ENCODE data around the gene IL36RN. TPM values are rescaled to one million over a fixed set of nuclear protein-coding genes. Genes with fewer than 3 reads are reported as not detected.

The IL36RN gene
- total RNA-seq, 1 donor from 2014 or later = 0.14 TPM

GRCh38 chr2:113024764-113025163, 34.2 kb upstream of the IL36RN start:
- Histone ChIP-seq H3K36me3 (ENCODE audit: insufficient read depth, low read length) (no peaks in the 10 kb centered on the region), H3K27me3 (ENCODE audit: insufficient read depth, low read length) (peaks cover 45% of the 10 kb centered on the region), H3K9me3 (ENCODE audit: insufficient read depth, low read depth, low read length) (no peaks in the 10 kb centered on the region), H3K4me2 (ENCODE audit: low read length) (no peak overlapping the region), H4K20me1 (ENCODE audit: insufficient read depth, low read length) (no peaks in the 10 kb centered on the region), H3K9ac (ENCODE audit: low read length) (no peak overlapping the region), H3K79me2 (ENCODE audit: insufficient read depth, low read length) (no peaks in the 10 kb centered on the region), H3K4me1 (ENCODE audit: insufficient read depth, low read length) (no peaks in the 10 kb centered on the region), H2AFZ (ENCODE audit: low read depth, low read length) (no peak overlapping the region), H3K27ac (ENCODE audit: low read depth, low read length) (no peak overlapping the region), H3K4me3 (ENCODE audit: insufficient read depth, low read depth, low read length) (no peak overlapping the region)
- no peak overlapping the region for H3K4me3 Mint-ChIP-seq (ENCODE audit: unreplicated experiment)
- FAIRE-seq (no peak), DNase-seq (ENCODE audit: low read depth) (no peak)
- no peak for TF ChIP-seq EZH2 (IDR thresholded peaks at IDR 0.05; ENCODE audit: insufficient read depth, low read length)
- no peak for TF ChIP-seq CTCF (IDR thresholded peaks at IDR 0.05; ENCODE audit: insufficient read depth, low read depth, low read length)
- H3K27ac Mint-ChIP-seq (ENCODE audit: unreplicated experiment) = no peak overlapping the region
- H3K36me3 Mint-ChIP-seq (ENCODE audit: low read depth, unreplicated experiment) = no peaks in the 10 kb centered on the region
- H3K27me3 Mint-ChIP-seq (ENCODE audit: low read depth, unreplicated experiment) = peaks cover 36% of the 10 kb centered on the region
- H3K9me3 Mint-ChIP-seq (ENCODE audit: unreplicated experiment) = peaks cover 4% of the 10 kb centered on the region
- no peaks in the 10 kb centered on the region for H3K4me1 Mint-ChIP-seq (ENCODE audit: low read depth, unreplicated experiment)

- Mint-ChIP-seq H3K27me3 (ENCODE audit: low read depth, unreplicated experiment) (peaks cover 39% of the 10 kb centered on the region), H3K36me3 (ENCODE audit: low read depth, unreplicated experiment) (no peaks in the 10 kb centered on the region), H3K9me3 (ENCODE audit: unreplicated experiment) (peaks cover 4% of the 10 kb centered on the region), H3K4me3 (ENCODE audit: unreplicated experiment) (no peak overlapping the region), H3K4me1 (ENCODE audit: low read depth, unreplicated experiment) (no peaks in the 10 kb centered on the region), H3K27ac (ENCODE audit: unreplicated experiment) (no peak overlapping the region)
- Histone ChIP-seq H3K79me2 (ENCODE audit: insufficient read depth, low read length) (no peaks in the 10 kb centered on the region), H3K9ac (ENCODE audit: low read length) (no peak overlapping the region), H3K27me3 (ENCODE audit: insufficient read depth, low read length) (peaks cover 49% of the 10 kb centered on the region), H3K27ac (ENCODE audit: low read depth, low read length) (no peak overlapping the region), H3K4me1 (ENCODE audit: insufficient read depth, low read length) (no peaks in the 10 kb centered on the region), H3K9me3 (ENCODE audit: insufficient read depth, low read depth, low read length) (no peaks in the 10 kb centered on the region), H3K4me3 (ENCODE audit: insufficient read depth, low read depth, low read length) (no peak overlapping the region), H4K20me1 (ENCODE audit: insufficient read depth, low read length) (no peaks in the 10 kb centered on the region), H3K4me2 (ENCODE audit: low read length) (no peak overlapping the region), H3K36me3 (ENCODE audit: insufficient read depth, low read length) (no peaks in the 10 kb centered on the region), H2AFZ (ENCODE audit: low read depth, low read length) (no peak overlapping the region)
- FAIRE-seq (no peak), DNase-seq (ENCODE audit: low read depth) (no peak)
- TF ChIP-seq EZH2 (IDR thresholded peaks at IDR 0.05; ENCODE audit: insufficient read depth, low read length) (no peak), CTCF (IDR thresholded peaks at IDR 0.05; ENCODE audit: insufficient read depth, low read depth, low read length) (no peak)
These were observed 33.3 kb upstream of the IL36RN start for GRCh38 chr2:113025737-113026136.

GRCh38 chr2:113027691-113028090, 31.3 kb upstream of the IL36RN start:
- DNase-seq (ENCODE audit: low read depth) (no peak), FAIRE-seq (no peak)
- Histone ChIP-seq H3K27ac (ENCODE audit: low read depth, low read length) (no peak overlapping the region), H4K20me1 (ENCODE audit: insufficient read depth, low read length) (no peaks in the 10 kb centered on the region), H3K9ac (ENCODE audit: low read length) (no peak overlapping the region), H3K4me3 (ENCODE audit: insufficient read depth, low read depth, low read length) (no peak overlapping the region), H2AFZ (ENCODE audit: low read depth, low read length) (no peak overlapping the region), H3K9me3 (ENCODE audit: insufficient read depth, low read depth, low read length) (no peaks in the 10 kb centered on the region), H3K79me2 (ENCODE audit: insufficient read depth, low read length) (no peaks in the 10 kb centered on the region), H3K4me2 (ENCODE audit: low read length) (no peak overlapping the region), H3K4me1 (ENCODE audit: insufficient read depth, low read length) (no peaks in the 10 kb centered on the region), H3K36me3 (ENCODE audit: insufficient read depth, low read length) (no peaks in the 10 kb centered on the region), H3K27me3 (ENCODE audit: insufficient read depth, low read length) (peaks cover 56% of the 10 kb centered on the region)
- Mint-ChIP-seq H3K4me3 (ENCODE audit: unreplicated experiment) (no peak overlapping the region), H3K27me3 (ENCODE audit: low read depth, unreplicated experiment) (peaks cover 37% of the 10 kb centered on the region), H3K4me1 (ENCODE audit: low read depth, unreplicated experiment) (no peaks in the 10 kb centered on the region), H3K36me3 (ENCODE audit: low read depth, unreplicated experiment) (no peaks in the 10 kb centered on the region), H3K9me3 (ENCODE audit: unreplicated experiment) (peaks cover 4% of the 10 kb centered on the region), H3K27ac (ENCODE audit: unreplicated experiment) (no peak overlapping the region)
- TF ChIP-seq CTCF (IDR thresholded peaks at IDR 0.05; ENCODE audit: insufficient read depth, low read depth, low read length) (no peak), EZH2 (IDR thresholded peaks at IDR 0.05; ENCODE audit: insufficient read depth, low read length) (no peak)
